ENCODE results near the gene PRR36. TPM values are rescaled to one million over a fixed set of nuclear protein-coding genes. Genes with fewer than 3 reads are reported as not detected.
"Not testable (repeated sequence)": the region's sequence is repeated elsewhere in the genome, so short reads cannot be mapped to it uniquely, and the experiment has no call there.

Gene PRR36
- total and polyA plus RNA-seq, 7 experiments from 2014 or later: 0.08 to 1.2 (median 0.11) TPM; not detected in 1

DNA sequence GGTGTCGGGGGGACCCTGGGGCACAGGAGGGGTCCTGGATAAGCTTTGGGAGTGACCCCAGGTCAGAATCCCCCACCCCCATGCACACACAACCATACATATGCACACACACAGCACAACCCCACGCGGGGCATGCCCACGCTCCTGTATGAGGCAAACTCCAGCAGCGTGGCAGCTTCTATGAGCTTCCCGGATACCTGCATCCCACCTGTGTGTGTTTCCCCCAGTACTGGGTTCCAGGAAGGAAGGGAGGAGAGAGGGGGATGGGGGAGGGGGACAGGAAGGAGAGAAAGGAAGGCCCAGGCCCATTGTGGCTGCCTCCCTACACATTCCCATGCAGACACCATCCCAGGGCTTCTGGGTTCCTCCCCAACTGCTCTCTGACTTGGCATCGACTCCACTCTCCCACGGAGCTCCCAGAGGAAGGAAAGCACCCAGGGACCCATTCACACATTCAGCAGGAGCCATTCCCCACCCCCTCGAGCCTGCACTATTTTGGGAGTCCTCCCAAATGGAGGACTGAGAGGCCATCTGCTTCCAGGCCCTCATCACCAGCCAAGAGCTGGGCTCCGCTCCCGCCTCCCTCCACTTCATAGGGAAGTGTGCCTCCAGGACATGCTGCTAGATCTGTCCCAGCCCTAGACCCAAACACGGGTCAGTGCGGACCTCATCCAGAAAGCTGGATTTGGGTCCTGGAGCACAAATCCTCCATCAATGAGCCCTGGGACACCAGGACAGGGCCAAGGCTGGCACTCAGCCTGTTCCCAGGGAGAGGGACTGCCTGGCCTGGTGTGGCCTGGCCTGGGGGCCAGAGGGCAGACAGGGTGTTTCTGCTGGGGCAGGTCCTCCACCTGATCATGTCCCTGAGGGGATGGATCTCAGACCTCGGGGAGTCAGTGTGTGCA is 13.2 kb downstream of the PRR36 start:
- DNase-seq (no peak), ATAC-seq (no peak)
- Mint-ChIP-seq H3K27me3 (peaks cover 0 to 36% (median 0%) of the 10 kb centered on the region in 5 donors), H3K4me1 (peaks cover 7 to 23% (median 10%) of the 10 kb centered on the region in 7 donors), H3K27ac (no peak overlapping the region), H3K4me3 (peak overlapping the region in 7 of 10 donors; percentile 23 to 74 (median 51)), H3K36me3 (no peaks in the 10 kb centered on the region), H3K9me3 (peaks cover 0 to 3% (median 0%) of the 10 kb centered on the region in 11 donors)
- H3K9me3 ChIP-seq (ENCODE audit: control insufficient read depth in 2 of 3, low read length in 3 of 3): no peaks in the 10 kb centered on the region
- intact Hi-C loops (cut with micrococcal nuclease): no loop called here
- CTCF ChIA-PET: interaction anchor here (0.6 to 1.7 kb wide), 4 partner anchors 8 to 39 kb away, joined by 3 to 5 read pairs (median 3); no protein-coding TSS in a partner anchor
- peaks cover 0 to 16% of the 10 kb centered on the region in 2 donors for H3K4me1 ChIP-seq (ENCODE audit: control insufficient read depth in 2 of 2, insufficient read depth in 2 of 2, low read length in 2 of 2)
- no peaks in the 10 kb centered on the region for H3K27me3 ChIP-seq (ENCODE audit: control insufficient read depth in 2 of 2, insufficient read depth in 2 of 2, low read length in 2 of 2)
- no peak overlapping the region for H3K27ac ChIP-seq (ENCODE audit: low read depth, low read length)
- H3K36me3 ChIP-seq (ENCODE audit: control insufficient read depth in 2 of 3, insufficient read depth in 3 of 3, low read length in 3 of 3): no peaks in the 10 kb centered on the region
- POLR2A ChIA-PET: interaction anchor here (0.6 to 2.1 kb wide), 5 partner anchors 42 to 792 kb away, joined by 3 to 10 read pairs (median 3); partner anchors contain the start of genes MAP2K7, SNAPC2 and ZNF557
- H3K4me3 ChIP-seq (ENCODE audit: low read length): no peak overlapping the region

DNA sequence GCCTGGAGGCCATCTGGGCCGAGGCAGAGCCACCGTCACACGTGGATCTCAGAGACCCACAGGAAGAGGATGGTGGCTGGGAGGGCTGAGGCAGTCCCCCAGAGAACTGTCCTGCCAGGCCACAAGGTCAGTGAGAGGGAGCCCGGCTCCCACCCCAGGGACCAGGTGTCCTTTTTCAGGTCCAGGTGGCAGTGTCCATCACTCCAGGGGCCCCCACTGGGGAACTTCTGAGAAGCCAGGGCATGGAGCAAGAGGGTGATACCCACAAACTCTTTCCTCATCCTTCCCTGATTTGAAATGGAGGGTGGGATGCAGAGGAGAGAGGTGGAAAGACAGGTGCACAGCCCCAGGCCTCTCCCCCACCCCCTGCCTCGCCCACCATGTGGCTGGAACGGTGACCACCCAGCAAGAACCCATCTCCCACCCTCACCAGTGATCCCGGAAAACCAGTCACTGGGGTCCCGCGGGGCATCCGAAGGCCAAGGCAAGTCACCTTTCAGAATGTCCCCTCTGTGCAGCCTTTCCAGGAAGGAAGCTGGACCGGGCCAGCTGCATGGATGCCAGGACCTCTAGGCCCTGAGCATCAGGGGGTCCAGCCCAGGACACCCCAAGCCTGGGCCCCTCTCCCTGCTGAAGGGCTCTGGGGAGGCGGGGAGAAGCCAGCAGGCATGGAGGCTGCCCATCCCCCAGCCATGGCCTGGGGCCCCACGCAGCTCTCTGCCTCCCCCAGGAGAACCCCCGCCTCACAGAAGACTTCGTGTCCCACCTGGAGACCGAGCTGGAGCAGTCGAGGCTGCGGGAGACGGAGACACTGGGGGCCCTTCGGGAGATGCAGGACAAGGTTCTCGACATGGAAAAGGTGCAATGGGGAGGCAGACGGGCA is 14.1 kb downstream of the PRR36 start:
- ATAC-seq: no peak
- peaks cover 0 to 1% (median 0%) of the 10 kb centered on the region in 11 donors for H3K9me3 Mint-ChIP-seq

DNA sequence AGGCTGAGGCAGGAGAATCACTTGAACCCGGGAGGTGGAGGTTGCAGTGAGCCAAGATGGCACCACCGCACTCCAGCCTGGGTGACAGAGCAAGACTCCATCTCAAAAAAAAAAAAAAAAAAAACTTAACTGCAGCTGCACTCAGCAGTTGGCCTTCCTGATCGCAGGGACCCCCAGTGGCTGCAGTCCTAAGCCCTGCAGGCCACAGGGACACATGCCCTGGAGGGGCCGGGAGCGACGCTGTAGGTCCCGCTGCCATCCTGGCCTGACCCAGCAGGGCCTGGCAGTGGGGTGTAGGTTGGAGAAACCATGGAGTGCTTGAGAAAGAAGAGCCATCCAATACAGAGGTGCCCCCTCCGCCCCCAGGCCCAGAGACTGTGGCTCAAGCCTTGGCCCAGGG is 15.1 kb downstream of the PRR36 start:
- H3K9me3 ChIP-seq (ENCODE audit: control insufficient read depth in 2 of 3, low read length in 3 of 3): not testable (repeated sequence)
- H3K4me1 Mint-ChIP-seq: peaks cover 0 to 11% (median 0%) of the 10 kb centered on the region in 7 donors

More for the DNA sequence above, 14.1 kb downstream of the PRR36 start:
- ChIA-PET CTCF (interaction anchor here (0.6 to 1.7 kb wide), 2 partner anchors 9 to 37 kb away, joined by 3 to 5 read pairs; no protein-coding TSS in a partner anchor), POLR2A (interaction anchor here (0.6 to 1.1 kb wide), 3 partner anchors 43 to 219 kb away, joined by 3 read pairs; partner anchors contain the start of gene MAP2K7)
- H3K27ac ChIP-seq (ENCODE audit: low read depth, low read length): no peak overlapping the region
- no peaks in the 10 kb centered on the region for H3K36me3 Mint-ChIP-seq
- H3K27ac Mint-ChIP-seq: no peak overlapping the region
- no peaks in the 10 kb centered on the region for H3K27me3 ChIP-seq (ENCODE audit: control insufficient read depth in 2 of 2, insufficient read depth in 2 of 2, low read length in 2 of 2)
- no peaks in the 10 kb centered on the region for H3K36me3 ChIP-seq (ENCODE audit: control insufficient read depth in 2 of 3, insufficient read depth in 3 of 3, low read length in 3 of 3)
- H3K4me3 Mint-ChIP-seq: no peak overlapping the region
- no peaks in the 10 kb centered on the region for H3K9me3 ChIP-seq (ENCODE audit: control insufficient read depth in 2 of 3, low read length in 3 of 3)
- H3K4me3 ChIP-seq (ENCODE audit: low read length): no peak overlapping the region
- DNase-seq: no peak
- H3K4me1 Mint-ChIP-seq: peaks cover 2 to 16% (median 4%) of the 10 kb centered on the region in 7 donors
- H3K27me3 Mint-ChIP-seq: peaks cover 0 to 29% (median 0%) of the 10 kb centered on the region in 5 donors
- intact Hi-C loops (cut with micrococcal nuclease): no loop called here
- H3K4me1 ChIP-seq (ENCODE audit: control insufficient read depth in 2 of 2, insufficient read depth in 2 of 2, low read length in 2 of 2): peaks cover 0 to 16% of the 10 kb centered on the region in 2 donors

DNA sequence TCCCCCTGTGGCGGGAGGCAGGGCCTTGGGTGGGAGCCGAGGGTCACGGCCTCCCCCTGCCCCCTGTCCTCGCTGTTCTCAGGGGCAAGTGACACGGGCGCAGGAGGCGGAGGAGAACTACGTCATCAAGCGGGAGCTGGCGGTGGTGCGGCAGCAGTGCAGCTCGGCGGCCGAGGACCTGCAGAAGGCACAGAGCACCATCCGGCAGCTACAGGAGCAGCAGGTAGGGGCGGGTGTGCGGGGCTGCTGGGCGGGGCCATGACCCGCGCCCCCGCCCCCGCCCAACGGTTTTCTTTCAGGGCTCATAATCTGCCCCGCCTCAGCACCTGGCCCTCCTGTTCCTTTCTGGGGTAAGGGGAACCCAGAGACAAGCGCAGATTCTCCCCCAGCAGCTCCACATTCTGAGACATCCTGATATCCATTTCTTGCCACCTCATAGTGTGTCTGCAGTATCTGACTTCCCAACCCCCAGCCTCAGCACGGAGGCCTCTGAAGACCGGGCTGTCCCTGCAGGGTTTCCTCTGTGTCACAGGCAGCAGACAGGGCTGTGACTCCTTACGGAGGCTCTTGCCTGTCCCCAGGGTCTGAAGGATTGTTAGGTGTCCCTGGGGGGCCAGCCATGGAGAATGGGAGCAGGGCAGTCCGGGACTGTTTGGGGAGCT is 15.9 kb downstream of the PRR36 start:
- POLR2A ChIA-PET: interaction anchor here (2.5 kb wide), 1 partner anchor 11 kb away, joined by 7 read pairs; no protein-coding TSS in a partner anchor
- Histone ChIP-seq H3K36me3 (ENCODE audit: control insufficient read depth in 2 of 3, insufficient read depth in 3 of 3, low read length in 3 of 3) (no peaks in the 10 kb centered on the region), H3K27ac (ENCODE audit: low read depth, low read length) (no peak overlapping the region), H3K27me3 (ENCODE audit: control insufficient read depth in 2 of 2, insufficient read depth in 2 of 2, low read length in 2 of 2) (no peaks in the 10 kb centered on the region), H3K4me3 (ENCODE audit: low read length) (no peak overlapping the region), H3K4me1 (ENCODE audit: control insufficient read depth in 2 of 2, insufficient read depth in 2 of 2, low read length in 2 of 2) (peaks cover 3 to 18% of the 10 kb centered on the region in 2 donors), H3K9me3 (ENCODE audit: control insufficient read depth in 2 of 3, low read length in 3 of 3) (no peaks in the 10 kb centered on the region)
- peak overlapping the region in 1 of 10 donors; percentile 16 for H3K4me3 Mint-ChIP-seq
- intact Hi-C loops (cut with micrococcal nuclease): no loop called here
- peaks cover 0 to 1% (median 0%) of the 10 kb centered on the region in 11 donors for H3K9me3 Mint-ChIP-seq
- ATAC-seq: no peak
- CTCF ChIA-PET: interaction anchor here (0.7 kb wide), 1 partner anchor 45 kb away, joined by 3 read pairs; the partner anchor contains the start of gene MAP2K7
- H3K4me1 Mint-ChIP-seq: peaks cover 0 to 12% (median 3%) of the 10 kb centered on the region in 7 donors
- DNase-seq: no peak
- H3K36me3 Mint-ChIP-seq: no peaks in the 10 kb centered on the region
- no peak overlapping the region for H3K27ac Mint-ChIP-seq
- H3K27me3 Mint-ChIP-seq: peaks cover 0 to 15% (median 0%) of the 10 kb centered on the region in 5 donors

More for the DNA sequence above, 15.1 kb downstream of the PRR36 start:
- ATAC-seq; H3K27ac Mint-ChIP-seq; H3K27ac ChIP-seq (ENCODE audit: low read depth, low read length); H3K4me3 ChIP-seq (ENCODE audit: low read length); intact Hi-C loops (cut with micrococcal nuclease); H3K4me3 Mint-ChIP-seq; H3K9me3 Mint-ChIP-seq; H3K27me3 ChIP-seq (ENCODE audit: control insufficient read depth in 2 of 2, insufficient read depth in 2 of 2, low read length in 2 of 2); H3K36me3 Mint-ChIP-seq; DNase-seq; H3K36me3 ChIP-seq (ENCODE audit: control insufficient read depth in 2 of 3, insufficient read depth in 3 of 3, low read length in 3 of 3): not testable (repeated sequence)
- peaks cover 0 to 22% (median 0%) of the 10 kb centered on the region in 5 donors for H3K27me3 Mint-ChIP-seq
- ChIA-PET POLR2A (interaction anchor here (0.6 to 2.5 kb wide), 2 partner anchors 10 to 218 kb away, joined by 3 to 7 read pairs; no protein-coding TSS in a partner anchor), CTCF (interaction anchor here (0.5 kb wide), 1 partner anchor 165 kb away, joined by 3 read pairs; no protein-coding TSS in a partner anchor)
- peaks cover 0 to 16% of the 10 kb centered on the region in 2 donors for H3K4me1 ChIP-seq (ENCODE audit: control insufficient read depth in 2 of 2, insufficient read depth in 2 of 2, low read length in 2 of 2)

DNA sequence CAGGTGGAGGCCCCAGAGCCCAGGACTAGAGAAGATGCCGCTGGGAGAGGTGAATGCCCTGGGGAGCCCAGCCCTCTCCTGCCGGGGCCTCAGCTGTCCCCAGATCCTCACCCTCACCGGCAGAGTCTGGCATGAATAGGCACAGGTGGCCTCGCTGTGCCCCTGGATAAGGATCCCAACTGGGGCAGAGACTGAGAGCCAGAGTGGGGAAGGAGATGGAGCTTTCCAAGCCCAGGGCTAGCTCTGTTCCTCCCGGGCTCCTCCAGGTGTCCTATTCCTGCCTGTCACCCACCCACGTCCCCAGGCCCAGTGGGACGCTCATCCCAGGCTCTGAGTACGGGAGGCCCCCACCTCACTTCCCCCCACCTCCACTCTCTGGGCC is 16.5 kb downstream of the PRR36 start:
- intact Hi-C loops (cut with micrococcal nuclease): no loop called here
- Histone ChIP-seq H3K27me3 (ENCODE audit: control insufficient read depth in 2 of 2, insufficient read depth in 2 of 2, low read length in 2 of 2) (no peaks in the 10 kb centered on the region), H3K9me3 (ENCODE audit: control insufficient read depth in 2 of 3, low read length in 3 of 3) (no peaks in the 10 kb centered on the region), H3K4me1 (ENCODE audit: control insufficient read depth in 2 of 2, insufficient read depth in 2 of 2, low read length in 2 of 2) (peaks cover 3 to 23% of the 10 kb centered on the region in 2 donors), H3K36me3 (ENCODE audit: control insufficient read depth in 2 of 3, insufficient read depth in 3 of 3, low read length in 3 of 3) (no peaks in the 10 kb centered on the region), H3K27ac (ENCODE audit: low read depth, low read length) (no peak overlapping the region), H3K4me3 (ENCODE audit: low read length) (no peak overlapping the region)
- CTCF ChIA-PET: interaction anchor here (0.7 kb wide), 1 partner anchor 46 kb away, joined by 3 read pairs; the partner anchor contains the start of gene MAP2K7
- Mint-ChIP-seq H3K36me3 (no peaks in the 10 kb centered on the region), H3K4me3 (no peak overlapping the region), H3K27me3 (peaks cover 0 to 15% (median 0%) of the 10 kb centered on the region in 5 donors), H3K27ac (no peak overlapping the region), H3K4me1 (peaks cover 0 to 16% (median 8%) of the 10 kb centered on the region in 7 donors), H3K9me3 (peaks cover 0 to 1% (median 0%) of the 10 kb centered on the region in 11 donors)
- ATAC-seq (no peak), DNase-seq (no peak)
- POLR2A ChIA-PET: interaction anchor here (2.5 kb wide), 1 partner anchor 12 kb away, joined by 7 read pairs; no protein-coding TSS in a partner anchor
